Measurements from ENCODE around the gene RBM20. TPM values are rescaled to one million over a fixed set of nuclear protein-coding genes. Genes with fewer than 3 reads are reported as not detected.

RBM20 gene
- polyA plus RNA-seq, 1 donor (not counting 4 experiments of a cell fraction or from before 2014, with no cell fraction given) = 0.01 TPM

DNA sequence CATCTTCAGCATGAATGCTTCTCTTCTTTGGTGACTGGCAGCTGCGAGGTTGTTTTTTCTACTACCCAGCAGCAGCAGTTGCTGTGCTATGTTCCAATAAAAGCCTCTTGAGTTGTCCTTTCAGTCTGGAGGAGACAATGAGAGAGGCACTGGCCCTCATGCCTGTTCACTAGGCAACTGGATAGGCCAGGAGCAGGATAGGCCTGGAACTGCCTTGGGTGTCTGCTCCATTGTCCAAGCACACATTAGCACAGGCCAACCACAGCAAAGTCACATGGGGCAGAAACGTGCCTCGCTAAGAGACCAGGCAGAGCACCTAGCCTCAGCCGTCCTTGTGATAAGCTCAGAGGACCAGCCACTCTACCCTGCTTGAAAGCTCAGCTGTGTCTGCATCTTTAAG, 150.7 kb downstream of the RBM20 start:
- Histone ChIP-seq H3K27me3 (ENCODE audit: control insufficient read depth, extremely low read depth, insufficient read depth, low read length) (no peaks in the 10 kb centered on the region), H3K79me2 (ENCODE audit: control insufficient read depth, insufficient read depth, low read length) (no peaks in the 10 kb centered on the region), H3K9me3 (ENCODE audit: control insufficient read depth, low read depth, low read length) (no peaks in the 10 kb centered on the region), H3K4me3 (ENCODE audit: control insufficient read depth in 2 of 3, extremely low read depth in 1 of 3, insufficient read depth in 2 of 3, low read depth in 1 of 3, low read length in 3 of 3) (no peak overlapping the region), H3K9ac (ENCODE audit: control insufficient read depth, extremely low read depth, insufficient read depth, low read length) (no peak overlapping the region), H3K4me1 (ENCODE audit: control insufficient read depth, extremely low read depth, insufficient read depth, low read length) (no peaks in the 10 kb centered on the region), H3K27ac (ENCODE audit: control insufficient read depth, insufficient read depth, low read length) (no peak overlapping the region), H3K4me2 (ENCODE audit: control insufficient read depth, extremely low read depth, insufficient read depth, low read depth, low read length) (no peak overlapping the region), H3K36me3 (ENCODE audit: control insufficient read depth in 2 of 2, extremely low read depth in 1 of 2, insufficient read depth in 2 of 2, low read length in 2 of 2) (no peaks in the 10 kb centered on the region), H4K20me1 (ENCODE audit: control insufficient read depth, extremely low read depth, insufficient read depth, low read length) (no peaks in the 10 kb centered on the region), H3K9me1 (ENCODE audit: control insufficient read depth, extremely low read depth, insufficient read depth, low read length) (no peaks in the 10 kb centered on the region), H2AFZ (ENCODE audit: control insufficient read depth, low read length) (no peak overlapping the region)
- TF ChIP-seq, protein P1, sequence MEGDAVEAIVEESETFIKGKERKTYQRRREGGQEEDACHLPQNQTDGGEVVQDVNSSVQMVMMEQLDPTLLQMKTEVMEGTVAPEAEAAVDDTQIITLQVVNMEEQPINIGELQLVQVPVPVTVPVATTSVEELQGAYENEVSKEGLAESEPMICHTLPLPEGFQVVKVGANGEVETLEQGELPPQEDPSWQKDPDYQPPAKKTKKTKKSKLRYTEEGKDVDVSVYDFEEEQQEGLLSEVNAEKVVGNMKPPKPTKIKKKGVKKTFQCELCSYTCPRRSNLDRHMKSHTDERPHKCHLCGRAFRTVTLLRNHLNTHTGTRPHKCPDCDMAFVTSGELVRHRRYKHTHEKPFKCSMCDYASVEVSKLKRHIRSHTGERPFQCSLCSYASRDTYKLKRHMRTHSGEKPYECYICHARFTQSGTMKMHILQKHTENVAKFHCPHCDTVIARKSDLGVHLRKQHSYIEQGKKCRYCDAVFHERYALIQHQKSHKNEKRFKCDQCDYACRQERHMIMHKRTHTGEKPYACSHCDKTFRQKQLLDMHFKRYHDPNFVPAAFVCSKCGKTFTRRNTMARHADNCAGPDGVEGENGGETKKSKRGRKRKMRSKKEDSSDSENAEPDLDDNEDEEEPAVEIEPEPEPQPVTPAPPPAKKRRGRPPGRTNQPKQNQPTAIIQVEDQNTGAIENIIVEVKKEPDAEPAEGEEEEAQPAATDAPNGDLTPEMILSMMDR (optimal IDR thresholded peaks at IDR 0.05 in 1 of 3, IDR thresholded peaks at IDR 0.05 in 1 of 3, conservative IDR thresholded peaks at IDR 0.05 in 1 of 3; ENCODE audit: extremely low read depth in 1 of 3, insufficient read depth in 2 of 3, low read length in 3 of 3) = no peak
- TF ChIP-seq EZH2 (IDR thresholded peaks at IDR 0.05; ENCODE audit: low read length) = no peak
- dilution Hi-C loops (cut with MboI; ENCODE audit: extremely low pct_ligation_motif_present, low sequenced_read_pairs) = no loop called here
- no peak for DNase-seq (ENCODE audit: low read depth, low spot score)
- FAIRE-seq = no peak

DNA sequence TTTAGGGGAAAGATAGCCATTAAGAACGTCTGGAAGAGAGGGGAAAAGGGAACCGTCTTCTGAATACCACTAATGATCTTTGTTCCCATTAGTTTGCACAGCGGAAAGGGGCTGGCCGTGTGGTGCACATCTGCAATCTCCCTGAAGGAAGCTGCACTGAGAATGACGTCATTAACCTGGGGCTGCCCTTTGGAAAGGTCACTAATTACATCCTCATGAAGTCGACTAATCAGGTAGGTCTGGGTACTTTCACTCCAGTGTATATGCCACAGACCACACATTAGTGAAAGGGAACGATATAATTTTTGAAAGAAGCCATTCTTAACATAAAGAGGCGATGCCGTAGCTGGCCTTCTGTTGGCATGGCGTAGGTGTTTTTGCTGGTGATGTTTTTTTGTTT, 153.3 kb downstream of the RBM20 start:
- Histone ChIP-seq H3K9ac (ENCODE audit: control insufficient read depth, extremely low read depth, insufficient read depth, low read length) (no peak overlapping the region), H3K9me1 (ENCODE audit: control insufficient read depth, extremely low read depth, insufficient read depth, low read length) (no peaks in the 10 kb centered on the region), H3K36me3 (ENCODE audit: control insufficient read depth in 2 of 2, extremely low read depth in 1 of 2, insufficient read depth in 2 of 2, low read length in 2 of 2) (no peaks in the 10 kb centered on the region), H3K9me3 (ENCODE audit: control insufficient read depth, low read depth, low read length) (no peaks in the 10 kb centered on the region), H3K27me3 (ENCODE audit: control insufficient read depth, extremely low read depth, insufficient read depth, low read length) (no peaks in the 10 kb centered on the region), H4K20me1 (ENCODE audit: control insufficient read depth, extremely low read depth, insufficient read depth, low read length) (no peaks in the 10 kb centered on the region), H3K4me2 (ENCODE audit: control insufficient read depth, extremely low read depth, insufficient read depth, low read depth, low read length) (no peak overlapping the region), H3K4me3 (ENCODE audit: control insufficient read depth in 2 of 3, extremely low read depth in 1 of 3, insufficient read depth in 2 of 3, low read depth in 1 of 3, low read length in 3 of 3) (no peak overlapping the region), H3K79me2 (ENCODE audit: control insufficient read depth, insufficient read depth, low read length) (no peaks in the 10 kb centered on the region), H3K27ac (ENCODE audit: control insufficient read depth, insufficient read depth, low read length) (no peak overlapping the region), H3K4me1 (ENCODE audit: control insufficient read depth, extremely low read depth, insufficient read depth, low read length) (no peaks in the 10 kb centered on the region), H2AFZ (ENCODE audit: control insufficient read depth, low read length) (no peak overlapping the region)
- FAIRE-seq (no peak), DNase-seq (ENCODE audit: low read depth, low spot score) (no peak)
- TF ChIP-seq, protein P1 (optimal IDR thresholded peaks at IDR 0.05 in 1 of 3, IDR thresholded peaks at IDR 0.05 in 1 of 3, conservative IDR thresholded peaks at IDR 0.05 in 1 of 3; ENCODE audit: extremely low read depth in 1 of 3, insufficient read depth in 2 of 3, low read length in 3 of 3) = no peak
- TF ChIP-seq EZH2 (IDR thresholded peaks at IDR 0.05; ENCODE audit: low read length) = no peak
- dilution Hi-C loops (cut with MboI; ENCODE audit: extremely low pct_ligation_motif_present, low sequenced_read_pairs) = no loop called here

All from keratinocyte (primary cell).